ENCODE measurements around the gene CCDC178. TPM values are rescaled to one million over a fixed set of nuclear protein-coding genes. Genes with fewer than 3 reads are reported as not detected.

CCDC178 gene
- total RNA-seq, 6 experiments from 2014 or later = not detected

DNA sequence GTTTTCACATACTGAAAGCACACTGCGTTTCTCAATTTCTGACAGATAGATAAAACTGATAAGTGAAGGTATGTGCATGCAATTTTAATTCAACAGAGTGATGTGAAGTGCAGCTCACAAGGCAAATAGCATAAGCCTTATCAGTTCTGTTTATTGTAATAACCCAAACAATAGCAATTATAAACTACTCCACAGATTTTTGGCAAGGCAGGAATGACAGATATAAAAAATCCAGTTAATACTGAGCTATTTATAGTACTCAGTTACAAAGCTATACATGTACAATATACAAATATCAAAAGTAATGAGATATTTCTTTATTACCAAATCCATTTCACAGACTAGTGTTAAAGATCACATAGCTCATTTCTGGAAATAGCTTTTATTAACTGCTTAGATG, 456.8 kb downstream of the CCDC178 start:
- DNase-seq = no peak
- Mint-ChIP-seq H3K27ac (no peak overlapping the region), H3K9me3 (peaks cover 11% of the 10 kb centered on the region), H3K4me1 (ENCODE audit: low read depth) (no peaks in the 10 kb centered on the region), H3K36me3 (ENCODE audit: low read depth) (no peaks in the 10 kb centered on the region), H3K4me3 (no peak overlapping the region), H3K27me3 (ENCODE audit: insufficient read depth) (no peaks in the 10 kb centered on the region)
- TF ChIP-seq, protein P1, sequence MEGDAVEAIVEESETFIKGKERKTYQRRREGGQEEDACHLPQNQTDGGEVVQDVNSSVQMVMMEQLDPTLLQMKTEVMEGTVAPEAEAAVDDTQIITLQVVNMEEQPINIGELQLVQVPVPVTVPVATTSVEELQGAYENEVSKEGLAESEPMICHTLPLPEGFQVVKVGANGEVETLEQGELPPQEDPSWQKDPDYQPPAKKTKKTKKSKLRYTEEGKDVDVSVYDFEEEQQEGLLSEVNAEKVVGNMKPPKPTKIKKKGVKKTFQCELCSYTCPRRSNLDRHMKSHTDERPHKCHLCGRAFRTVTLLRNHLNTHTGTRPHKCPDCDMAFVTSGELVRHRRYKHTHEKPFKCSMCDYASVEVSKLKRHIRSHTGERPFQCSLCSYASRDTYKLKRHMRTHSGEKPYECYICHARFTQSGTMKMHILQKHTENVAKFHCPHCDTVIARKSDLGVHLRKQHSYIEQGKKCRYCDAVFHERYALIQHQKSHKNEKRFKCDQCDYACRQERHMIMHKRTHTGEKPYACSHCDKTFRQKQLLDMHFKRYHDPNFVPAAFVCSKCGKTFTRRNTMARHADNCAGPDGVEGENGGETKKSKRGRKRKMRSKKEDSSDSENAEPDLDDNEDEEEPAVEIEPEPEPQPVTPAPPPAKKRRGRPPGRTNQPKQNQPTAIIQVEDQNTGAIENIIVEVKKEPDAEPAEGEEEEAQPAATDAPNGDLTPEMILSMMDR (IDR thresholded peaks at IDR 0.05) = no peak

DNA sequence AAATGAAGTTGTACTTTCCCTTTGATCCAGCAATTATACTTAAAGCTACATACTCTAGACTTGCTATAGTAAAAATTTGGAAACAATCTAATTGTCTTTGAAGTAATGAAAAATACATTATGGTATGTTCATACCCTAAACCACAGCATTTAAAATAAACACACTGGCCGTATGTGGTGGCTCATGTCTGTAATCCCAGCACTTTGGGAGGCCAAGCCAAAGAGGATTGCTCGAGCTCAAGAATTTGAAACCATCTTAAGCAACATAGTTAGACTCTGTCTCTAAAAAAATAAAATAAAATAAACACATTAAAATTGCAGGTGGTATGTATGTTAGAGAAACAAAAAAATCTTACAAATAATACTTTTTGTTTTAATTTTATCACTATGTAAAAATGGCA, 459.6 kb downstream of the CCDC178 start:
- H3K9me3 Mint-ChIP-seq = peaks cover 19% of the 10 kb centered on the region
- DNase-seq = no peak

DNA sequence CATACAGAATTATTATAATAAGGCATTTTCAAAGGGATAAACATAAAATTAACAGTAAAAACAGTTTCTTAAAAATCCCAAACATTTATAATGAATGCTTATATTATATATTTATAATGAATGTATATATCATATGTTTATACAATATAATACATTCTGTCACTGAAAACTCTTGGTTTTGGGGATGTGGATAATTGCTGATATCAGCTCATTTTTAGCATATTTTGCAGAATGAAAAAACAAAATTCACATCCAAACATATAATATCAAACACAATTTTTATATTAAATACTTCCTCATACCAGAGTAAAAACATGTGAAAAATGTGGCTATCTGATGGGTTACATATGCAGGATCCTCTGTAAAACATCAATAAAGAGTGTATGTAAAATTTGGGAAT, 465.0 kb downstream of the CCDC178 start:
- H3K27ac Mint-ChIP-seq = no peak overlapping the region
- no peak for DNase-seq
- no peak overlapping the region for H3K4me3 Mint-ChIP-seq
- no peaks in the 10 kb centered on the region for H3K27me3 Mint-ChIP-seq (ENCODE audit: insufficient read depth)
- peaks cover 41% of the 10 kb centered on the region for H3K9me3 Mint-ChIP-seq
- TF ChIP-seq, protein P1 (IDR thresholded peaks at IDR 0.05) = no peak
- no peaks in the 10 kb centered on the region for H3K4me1 Mint-ChIP-seq (ENCODE audit: low read depth)
- no peaks in the 10 kb centered on the region for H3K36me3 Mint-ChIP-seq (ENCODE audit: low read depth)

More for the DNA sequence above, 459.6 kb downstream of the CCDC178 start:
- TF ChIP-seq, protein P1 (IDR thresholded peaks at IDR 0.05) = no peak
- Mint-ChIP-seq H3K4me1 (ENCODE audit: low read depth) (no peaks in the 10 kb centered on the region), H3K27ac (no peak overlapping the region), H3K36me3 (ENCODE audit: low read depth) (no peaks in the 10 kb centered on the region), H3K4me3 (no peak overlapping the region), H3K27me3 (ENCODE audit: insufficient read depth) (no peaks in the 10 kb centered on the region)

DNA sequence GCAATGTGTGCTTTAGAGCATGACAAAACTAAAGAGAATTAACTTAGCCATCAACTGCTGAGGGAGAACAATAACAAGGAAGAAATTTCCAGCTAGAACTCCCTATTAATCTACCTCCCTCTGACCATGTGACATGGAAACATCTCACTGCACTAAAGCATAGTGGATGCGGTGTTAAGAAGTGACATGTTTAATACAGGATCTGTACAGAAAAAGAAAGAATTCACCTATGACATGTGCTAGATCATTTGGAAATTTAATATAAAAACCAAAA, 465.4 kb downstream of the CCDC178 start:
- Mint-ChIP-seq H3K4me1 (ENCODE audit: low read depth) (no peaks in the 10 kb centered on the region), H3K36me3 (ENCODE audit: low read depth) (no peaks in the 10 kb centered on the region), H3K27ac (no peak overlapping the region), H3K4me3 (no peak overlapping the region), H3K27me3 (ENCODE audit: insufficient read depth) (no peaks in the 10 kb centered on the region), H3K9me3 (peaks cover 45% of the 10 kb centered on the region)
- DNase-seq = no peak
- TF ChIP-seq, protein P1 (IDR thresholded peaks at IDR 0.05) = no peak

DNA sequence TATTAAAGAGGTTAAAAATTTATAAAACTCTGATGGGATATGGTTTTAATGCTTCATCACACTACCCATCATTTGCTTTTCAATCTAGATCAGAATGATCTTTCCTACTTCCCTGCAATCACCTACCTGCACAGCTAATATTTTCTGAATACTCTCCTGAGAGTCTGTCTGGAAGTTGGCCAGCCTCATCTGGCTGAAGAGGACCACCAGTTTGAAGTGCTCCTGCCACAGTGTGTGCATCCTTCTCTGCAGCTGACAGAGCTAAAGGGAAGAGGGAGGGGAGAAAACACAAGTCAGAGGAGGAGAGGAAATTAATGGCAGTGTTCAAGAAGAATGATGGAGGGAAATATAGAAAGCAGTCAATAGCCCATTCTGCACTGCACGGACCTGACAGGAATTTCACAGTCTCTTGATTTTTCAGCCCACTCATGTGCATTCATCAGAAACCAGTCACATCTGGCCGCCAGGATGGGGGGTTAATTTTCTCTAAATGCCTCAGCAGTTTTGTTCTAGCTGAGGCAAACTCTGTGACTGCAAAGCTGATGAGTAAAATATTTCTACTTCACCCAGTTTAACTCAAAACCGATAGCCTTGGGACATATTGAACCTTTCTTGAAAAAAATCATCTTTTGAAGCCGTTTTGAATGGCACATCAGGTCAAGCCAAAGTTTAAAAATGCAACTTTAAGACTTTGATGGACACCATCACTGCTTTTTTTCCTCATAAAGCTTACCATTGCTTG, 465.9 kb downstream of the CCDC178 start:
- TF ChIP-seq, protein P1 (IDR thresholded peaks at IDR 0.05) = no peak
- Mint-ChIP-seq H3K27me3 (ENCODE audit: insufficient read depth) (no peaks in the 10 kb centered on the region), H3K9me3 (peaks cover 44% of the 10 kb centered on the region), H3K4me3 (no peak overlapping the region), H3K27ac (no peak overlapping the region), H3K36me3 (ENCODE audit: low read depth) (no peaks in the 10 kb centered on the region), H3K4me1 (ENCODE audit: low read depth) (no peaks in the 10 kb centered on the region)
- no peak for DNase-seq

All from HFFc6 (cell line).